GM11168 (cell line): ENCODE results near the gene MOAP1.
"Not testable (repeated sequence)": the region's sequence is repeated elsewhere in the genome, so short reads cannot be mapped to it uniquely, and the experiment has no call there.

Experiments
- in situ Hi-C: fragments of 300-500 bp; cut with MboI; formaldehyde crosslinking; loops from one replicate; pipeline ENCODE4 v1.12.0; 2022; ENCODE audit warnings: low sequenced_read_pairs; ENCODE audit not compliant: unreplicated experiment

Gene MOAP1

DNA sequence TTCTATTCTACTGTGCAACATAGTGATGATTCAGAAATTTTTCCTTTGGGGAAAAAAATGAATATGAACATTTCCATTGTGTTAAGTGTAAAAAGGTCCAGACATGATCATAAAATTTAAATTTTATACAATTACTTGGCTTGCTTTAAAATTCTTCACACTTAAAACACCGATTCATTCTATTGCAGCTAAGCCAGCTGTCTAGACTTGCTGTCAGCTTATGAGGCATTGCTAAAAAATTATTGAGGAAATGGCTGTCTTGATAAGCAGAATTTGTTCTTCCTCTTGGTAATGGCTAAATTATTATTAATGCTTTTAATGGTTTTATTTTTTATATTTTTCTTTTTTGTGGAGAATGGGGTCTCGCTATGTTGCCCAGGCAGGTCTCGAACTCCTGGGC lies 2.3 kb upstream of the MOAP1 start:
- in situ Hi-C loops, result no loop called here

GRCh38 chr14:93186466-93186865 lies 1.8 kb upstream of the MOAP1 start:
- in situ Hi-C loops, result no loop called here

- in situ Hi-C loops, result no loop called here
Measured at GRCh38 chr14:93185349-93185720, 638 bp upstream of the MOAP1 start.

DNA sequence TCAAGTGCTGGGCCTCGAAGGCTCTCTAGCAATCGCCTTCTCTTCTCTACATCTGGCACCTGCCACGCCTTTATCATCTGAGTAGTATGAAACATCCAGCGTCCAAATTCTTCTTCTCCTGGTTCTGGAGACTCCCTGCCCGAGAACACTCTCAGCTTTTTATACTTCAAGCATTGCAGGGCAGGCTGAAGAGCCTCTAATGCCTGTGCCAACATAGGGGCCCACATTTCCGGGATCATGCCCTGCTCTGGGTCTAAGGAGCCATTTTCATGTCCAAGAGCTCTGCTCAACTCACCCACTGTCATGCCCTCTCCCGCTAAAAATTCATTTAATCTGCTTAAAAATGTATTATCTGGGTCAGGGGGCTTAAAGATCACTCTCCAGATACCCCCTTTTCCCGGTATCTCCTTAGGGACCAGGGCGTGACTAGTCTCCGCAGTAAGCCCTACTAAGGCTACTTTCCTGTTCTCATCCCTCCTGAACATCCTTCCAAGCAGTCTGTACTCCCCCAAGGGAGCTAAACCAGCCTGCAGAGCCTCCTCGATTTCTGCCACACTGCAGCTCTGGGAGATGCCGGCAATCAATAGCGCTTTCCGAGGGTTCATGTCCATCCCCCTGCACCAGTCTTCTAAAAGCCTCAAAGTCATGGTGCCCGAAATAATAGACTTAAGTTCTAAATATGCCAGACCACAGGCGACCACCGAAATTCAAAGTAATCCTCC lies 940 bp downstream of the MOAP1 start:
- in situ Hi-C loops, result no loop called here

DNA sequence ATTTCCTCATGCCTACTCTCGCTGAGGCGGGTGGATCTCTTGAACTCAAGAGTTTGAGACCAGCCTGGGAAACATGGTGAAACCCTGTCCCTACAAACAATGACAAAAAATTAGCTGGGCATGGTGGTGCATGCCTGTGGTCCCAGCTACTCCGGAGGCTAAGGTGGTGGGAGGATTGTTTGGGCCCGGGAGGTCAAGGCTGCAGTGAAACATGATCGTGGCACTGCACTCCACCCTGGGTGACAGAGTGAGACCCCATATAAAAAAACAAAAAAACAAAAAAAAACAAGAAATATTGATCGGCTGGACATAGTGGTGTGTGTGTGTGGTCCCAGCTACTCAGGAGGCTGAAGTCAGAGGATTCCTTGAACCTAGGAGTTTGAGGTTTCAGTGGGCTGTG lies 9.2 kb downstream of the MOAP1 start:
- in situ Hi-C loops, result no loop called here

GRCh38 chr14:93174731-93175130 lies 10.0 kb downstream of the MOAP1 start:
- in situ Hi-C loops, result not testable (repeated sequence)

- in situ Hi-C loops, result no loop called here
Measured at GRCh38 chr14:93173943-93174395, 10.7 kb downstream of the MOAP1 start.

- in situ Hi-C loops, result no loop called here
Measured at GRCh38 chr14:93171376-93171775, 13.3 kb downstream of the MOAP1 start.

- in situ Hi-C loops, result not testable (repeated sequence)
Measured at GRCh38 chr14:93170141-93170540, 14.6 kb downstream of the MOAP1 start.

GRCh38 chr14:93169619-93170018 lies 15.1 kb downstream of the MOAP1 start:
- in situ Hi-C loops, result not testable (repeated sequence)

DNA sequence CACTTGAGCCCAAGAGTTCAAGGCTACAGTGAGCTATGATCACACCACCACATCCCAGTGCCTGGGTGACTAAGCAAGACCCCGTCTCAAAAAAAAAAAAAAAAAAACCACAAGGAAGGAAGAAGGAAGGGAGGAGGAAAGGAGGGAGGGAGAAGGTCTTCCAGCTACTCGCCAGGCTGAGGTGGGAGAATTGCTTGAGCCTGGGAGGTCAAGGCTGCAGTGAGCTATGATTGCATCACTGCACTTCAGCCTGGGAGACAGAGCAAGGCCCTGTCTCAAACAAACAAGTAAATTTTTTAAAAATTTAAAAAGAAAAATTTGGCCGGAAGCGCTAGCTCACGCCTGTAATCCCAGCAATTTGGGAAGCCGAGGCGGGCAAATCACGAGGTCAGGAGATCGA lies 16.1 kb downstream of the MOAP1 start:
- in situ Hi-C loops, result not testable (repeated sequence)

GRCh38 chr14:93165271-93166265 lies 19.1 kb downstream of the MOAP1 start:
- in situ Hi-C loops, result not testable (repeated sequence)

DNA sequence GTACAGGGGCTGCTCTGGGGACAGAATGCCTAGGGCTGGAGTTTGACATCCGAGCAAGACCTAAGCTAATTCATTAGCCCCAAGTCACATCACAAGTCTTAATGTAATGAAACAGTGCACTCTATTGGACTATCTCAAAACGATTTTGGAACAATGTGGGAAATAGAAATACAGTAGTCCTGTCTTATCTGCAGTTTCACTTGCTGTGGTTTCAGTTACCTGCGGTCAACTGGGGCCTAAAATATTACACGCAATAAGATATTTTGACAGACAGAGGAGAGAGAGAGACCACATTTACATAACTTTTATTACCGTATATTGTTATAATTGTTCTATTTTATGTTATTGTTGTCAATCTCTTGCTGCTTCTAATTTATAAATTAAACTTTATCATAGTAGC lies 21.1 kb downstream of the MOAP1 start:
- in situ Hi-C loops, result no loop called here

- in situ Hi-C loops, result no loop called here
Measured at GRCh38 chr14:93161411-93161940, 23.2 kb downstream of the MOAP1 start.

GRCh38 chr14:93160353-93160801 lies 24.3 kb downstream of the MOAP1 start:
- in situ Hi-C loops, result no loop called here

DNA sequence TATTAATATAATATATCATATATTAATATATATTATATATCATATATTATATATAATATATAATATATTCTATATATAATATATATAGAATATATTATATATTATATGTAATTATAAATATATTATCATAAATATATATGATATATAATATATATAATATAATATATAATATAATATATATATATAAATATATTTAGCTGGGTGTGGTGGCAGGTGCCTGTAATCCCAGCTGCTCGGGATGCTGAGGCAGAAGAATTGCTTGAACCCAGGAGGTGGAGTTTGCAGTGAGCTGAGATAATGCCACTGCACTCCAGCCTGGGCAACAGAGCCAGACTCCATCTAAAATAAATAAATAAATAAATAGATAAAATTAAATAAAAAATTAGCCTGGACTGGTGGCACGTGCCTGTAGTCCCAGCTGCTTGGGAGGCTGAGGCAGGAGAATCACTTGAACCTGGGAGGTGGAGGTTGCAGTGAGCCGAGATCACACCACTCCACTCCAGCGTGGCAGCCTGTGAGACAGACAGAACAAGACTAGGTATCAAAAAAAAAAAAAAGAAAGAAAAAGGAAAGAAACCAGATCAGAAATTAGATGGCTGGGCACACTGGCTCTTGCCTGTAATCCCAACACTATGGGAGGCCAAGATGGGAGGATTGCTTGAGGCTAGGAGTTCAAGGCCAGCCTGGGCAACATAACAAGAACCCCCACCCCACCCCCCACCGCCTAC lies 24.9 kb downstream of the MOAP1 start:
- in situ Hi-C loops, result not testable (repeated sequence)

DNA sequence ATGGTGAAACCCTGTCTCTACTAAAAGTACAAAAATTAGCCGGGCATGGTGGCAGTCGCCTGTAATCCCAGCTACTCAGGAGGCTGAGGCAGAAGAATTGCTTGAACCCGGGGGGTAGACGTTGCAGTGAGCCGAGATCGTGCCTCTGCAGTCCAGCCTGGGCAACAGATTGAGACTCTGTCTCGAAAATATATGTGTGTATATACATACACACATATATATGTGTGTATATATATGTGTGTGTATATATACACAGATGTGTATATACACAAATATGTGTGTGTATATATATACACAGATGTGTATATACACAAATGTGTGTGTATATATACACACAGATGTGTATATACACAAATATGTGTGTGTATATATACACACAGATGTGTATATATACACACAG lies 26.3 kb downstream of the MOAP1 start:
- in situ Hi-C loops, result not testable (repeated sequence)

DNA sequence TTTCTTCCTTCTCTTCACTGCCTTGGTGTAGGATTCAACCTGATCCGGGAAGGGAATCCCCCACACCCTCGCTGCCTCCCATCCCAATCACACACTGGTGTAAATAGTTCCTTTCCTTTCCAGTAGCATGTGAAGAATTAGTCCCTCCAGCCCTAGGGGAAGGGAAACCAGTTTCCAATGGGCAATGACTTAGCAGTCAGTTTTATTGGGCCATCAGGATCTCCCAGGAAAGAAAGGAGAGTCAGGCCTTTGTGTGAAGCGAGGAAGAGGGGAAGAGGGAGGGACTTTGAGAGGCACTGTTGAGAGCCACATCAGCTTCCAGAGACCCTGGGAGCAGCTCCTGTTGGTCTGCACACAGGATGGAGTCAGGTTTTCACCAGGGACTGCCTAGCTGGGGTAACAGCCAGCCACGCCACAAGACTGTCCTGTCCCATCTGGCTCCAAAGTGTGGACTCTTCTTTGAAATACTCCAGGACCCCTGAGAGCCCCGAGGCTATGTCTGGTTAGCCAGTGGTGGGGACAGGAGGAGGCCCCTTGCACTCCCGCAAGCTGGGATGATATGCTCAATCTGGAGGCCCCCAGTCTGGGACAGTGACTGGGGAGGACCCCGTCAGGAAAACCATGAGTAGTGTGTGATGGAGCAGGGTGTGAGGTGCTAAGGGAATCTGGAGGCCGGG lies 27.9 kb downstream of the MOAP1 start:
- in situ Hi-C loops, result no loop called here

- in situ Hi-C loops, result no loop called here
Measured at GRCh38 chr14:93155667-93156066, 29.0 kb downstream of the MOAP1 start.

- in situ Hi-C loops, result no loop called here
Measured at GRCh38 chr14:93153121-93153520, 31.6 kb downstream of the MOAP1 start.
